ENCODE data around the gene GPR83.
A peak's percentile ranks its signal among the peaks of the same experiment; 100 is the strongest.

The GPR83 gene

GRCh38 chr11:94402355-94402754 lies 1.1 kb upstream of the GPR83 start:
- TF ChIP-seq CSRNP3 (CRISPR knock-in tag; IDR thresholded peaks at IDR 0.05) (no peak), CSDC2 (CRISPR knock-in tag; IDR thresholded peaks at IDR 0.05) (no peak), ARNTL (CRISPR knock-in tag; IDR thresholded peaks at IDR 0.05; ENCODE audit: borderline replicate concordance, low read depth) (no peak), PPARA (CRISPR knock-in tag; IDR thresholded peaks at IDR 0.05; ENCODE audit: borderline replicate concordance) (no peak)
- no peak for ATAC-seq

GRCh38 chr11:94401773-94402265 lies 600 bp upstream of the GPR83 start:
- no peak for ATAC-seq
- no peak for TF ChIP-seq ZFP3 (CRISPR knock-in tag; IDR thresholded peaks at IDR 0.05)
- no peak for TF ChIP-seq GLIS3 (CRISPR knock-in tag; IDR thresholded peaks at IDR 0.05)
- TF ChIP-seq RARB (CRISPR knock-in tag; IDR thresholded peaks at IDR 0.05) = no peak
- TF ChIP-seq CSRNP3 (CRISPR knock-in tag; IDR thresholded peaks at IDR 0.05) = no peak
- TF ChIP-seq ZNF8 (CRISPR knock-in tag; IDR thresholded peaks at IDR 0.05) = no peak
- no peak for TF ChIP-seq ZNF70 (CRISPR knock-in tag; IDR thresholded peaks at IDR 0.05)
- TF ChIP-seq ZC3H10 (CRISPR knock-in tag; IDR thresholded peaks at IDR 0.05) = no peak
- no peak for TF ChIP-seq CSDC2 (CRISPR knock-in tag; IDR thresholded peaks at IDR 0.05)
- no peak for TF ChIP-seq TOX (CRISPR knock-in tag; IDR thresholded peaks at IDR 0.05; ENCODE audit: borderline replicate concordance)
- no peak for TF ChIP-seq TCF4 (CRISPR knock-in tag; IDR thresholded peaks at IDR 0.05; ENCODE audit: borderline replicate concordance)
- TF ChIP-seq ISL1 (CRISPR knock-in tag; IDR thresholded peaks at IDR 0.05) = no peak
- no peak for TF ChIP-seq BACH2 (CRISPR knock-in tag; IDR thresholded peaks at IDR 0.05; ENCODE audit: borderline replicate concordance)
- TF ChIP-seq ZFP30 (CRISPR knock-in tag; IDR thresholded peaks at IDR 0.05) = no peak
- no peak for TF ChIP-seq CREB5 (CRISPR knock-in tag; IDR thresholded peaks at IDR 0.05; ENCODE audit: low read depth)
- no peak for TF ChIP-seq PATZ1 (CRISPR knock-in tag; IDR thresholded peaks at IDR 0.05; ENCODE audit: borderline replicate concordance)

GRCh38 chr11:94400457-94400838 lies 771 bp downstream of the GPR83 start:
- peak; percentile 23 for ATAC-seq
- TF ChIP-seq ISL1 (CRISPR knock-in tag; IDR thresholded peaks at IDR 0.05) (no peak), BACH2 (CRISPR knock-in tag; IDR thresholded peaks at IDR 0.05; ENCODE audit: borderline replicate concordance) (no peak), CREB5 (CRISPR knock-in tag; IDR thresholded peaks at IDR 0.05; ENCODE audit: low read depth) (no peak)

GRCh38 chr11:94400050-94400449 lies 1.2 kb downstream of the GPR83 start:
- ATAC-seq = no peak
- TF ChIP-seq ZFP3 (CRISPR knock-in tag; IDR thresholded peaks at IDR 0.05) (no peak), TOX (CRISPR knock-in tag; IDR thresholded peaks at IDR 0.05; ENCODE audit: borderline replicate concordance) (no peak), OSR1 (CRISPR knock-in tag; IDR thresholded peaks at IDR 0.05) (no peak), BACH2 (CRISPR knock-in tag; IDR thresholded peaks at IDR 0.05; ENCODE audit: borderline replicate concordance) (no peak), ARNTL (CRISPR knock-in tag; IDR thresholded peaks at IDR 0.05; ENCODE audit: borderline replicate concordance, low read depth) (no peak), CSRNP3 (CRISPR knock-in tag; IDR thresholded peaks at IDR 0.05) (no peak), TSHZ2 (CRISPR knock-in tag; IDR thresholded peaks at IDR 0.05) (no peak), SNAI2 (CRISPR knock-in tag; IDR thresholded peaks at IDR 0.05) (no peak), RARB (CRISPR knock-in tag; IDR thresholded peaks at IDR 0.05) (no peak), ESRRG (CRISPR knock-in tag; IDR thresholded peaks at IDR 0.05) (no peak), ISL1 (CRISPR knock-in tag; IDR thresholded peaks at IDR 0.05) (no peak), ZNF565 (CRISPR knock-in tag; conservative IDR thresholded peaks at IDR 0.05; ENCODE audit: low read depth) (no peak), ZNF8 (CRISPR knock-in tag; IDR thresholded peaks at IDR 0.05) (no peak), ZNF70 (CRISPR knock-in tag; IDR thresholded peaks at IDR 0.05) (no peak), CSDC2 (CRISPR knock-in tag; IDR thresholded peaks at IDR 0.05) (no peak), ZFP30 (CRISPR knock-in tag; IDR thresholded peaks at IDR 0.05) (no peak), CREB5 (CRISPR knock-in tag; IDR thresholded peaks at IDR 0.05; ENCODE audit: low read depth) (no peak)
